CD4-positive, alpha-beta T cell treated with Interleukin-10 for 1 hour (primary cell): Measurements from ENCODE around the gene DPP10.
"Not testable (repeated sequence)": the region's sequence is repeated elsewhere in the genome, so short reads cannot be mapped to it uniquely, and the experiment has no call there.

Experiments
- DNase-seq: peaks from one replicate; pipeline ENCODE4 v3.0.0-alpha.2; 2020

Gene DPP10

GRCh38 chr2:114843963-114844362, 401.5 kb downstream of the DPP10 start:
- no peak for DNase-seq

GRCh38 chr2:114857196-114857595, 414.8 kb downstream of the DPP10 start:
- DNase-seq, result no peak

GRCh38 chr2:114859726-114860510, 417.5 kb downstream of the DPP10 start:
- no peak for DNase-seq

GRCh38 chr2:114862243-114862642, 419.8 kb downstream of the DPP10 start:
- no peak for DNase-seq

- no peak for DNase-seq
These were observed 422.5 kb downstream of the DPP10 start for GRCh38 chr2:114864901-114865300.

GRCh38 chr2:114880046-114880445, 437.6 kb downstream of the DPP10 start:
- DNase-seq, result no peak

- DNase-seq, result no peak
These were observed 477.5 kb downstream of the DPP10 start for GRCh38 chr2:114919985-114920384.

- DNase-seq, result no peak
These were observed 479.6 kb downstream of the DPP10 start for GRCh38 chr2:114922076-114922475.

GRCh38 chr2:114925296-114926255, 483.1 kb downstream of the DPP10 start:
- DNase-seq, result no peak

GRCh38 chr2:114926303-114926702, 483.9 kb downstream of the DPP10 start:
- DNase-seq, result no peak

- no peak for DNase-seq
These were observed 486.8 kb downstream of the DPP10 start for GRCh38 chr2:114929225-114929624.

- DNase-seq, result no peak
These were observed 491.3 kb downstream of the DPP10 start for GRCh38 chr2:114933671-114934241.

GRCh38 chr2:114935031-114935430, 492.6 kb downstream of the DPP10 start:
- DNase-seq, result no peak

- DNase-seq, result no peak
These were observed 495.0 kb downstream of the DPP10 start for GRCh38 chr2:114937366-114937930.

- DNase-seq, result no peak
These were observed 498.5 kb downstream of the DPP10 start for GRCh38 chr2:114940785-114941458.

- DNase-seq, result no peak
These were observed 506.9 kb downstream of the DPP10 start for GRCh38 chr2:114949228-114949804.

- no peak for DNase-seq
These were observed 517.9 kb downstream of the DPP10 start for GRCh38 chr2:114960389-114960788.

GRCh38 chr2:114962532-114962931, 520.1 kb downstream of the DPP10 start:
- no peak for DNase-seq

- DNase-seq, result no peak
These were observed 526.4 kb downstream of the DPP10 start for GRCh38 chr2:114968748-114969400.

GRCh38 chr2:115004321-115004720, 561.9 kb downstream of the DPP10 start:
- DNase-seq, result not testable (repeated sequence)

GRCh38 chr2:115011721-115012120, 569.3 kb downstream of the DPP10 start:
- no peak for DNase-seq

GRCh38 chr2:115022013-115022412, 579.6 kb downstream of the DPP10 start:
- not testable (repeated sequence) for DNase-seq
